B cell (primary cell): ENCODE measurements around the gene RPL41. TPM values are rescaled to one million over a fixed set of nuclear protein-coding genes. Genes with fewer than 3 reads are reported as not detected.

Experiments used
- ATAC-seq: fragments of 200-7000 bp; cut with Tn5 transposase; one replicate; pipeline ENCODE4 v1.10.0; 2021; ENCODE audit warnings: low read depth, mild to moderate bottlenecking, moderate number of reproducible peaks, moderate library complexity
- CTCF ChIA-PET: fragments of 350-600 bp; sonication (Branson Sonifier 250); formaldehyde crosslinking; loops from one replicate; lab custom pipeline; 2021; ENCODE audit warnings: antibody characterized with exemption, inconsistent platforms; lab: Charles Lee
- POLR2A ChIA-PET: fragments of 350-600 bp; sonication (Branson Sonifier 250); formaldehyde crosslinking; loops from one replicate; lab custom pipeline; 2021; ENCODE audit warnings: antibody characterized with exemption; lab: Charles Lee
- DNase-seq: peaks from one replicate; pipeline ENCODE4 v3.0.0; 2013
- H2AFZ ChIP-seq: 2 replicates; pipeline ENCODE4 v1.6.1; 2012; ENCODE audit warnings: mild to moderate bottlenecking, low read depth, low read length; ENCODE audit not compliant: insufficient read depth, poor library complexity, severe bottlenecking
- H3K27ac ChIP-seq, 2 donors: 1 replicate in 1 of 2; 2 replicates in 1 of 2; pipeline ENCODE4 v1.5.1; 2012 to 2013; ENCODE audit warnings: low read length in 2 of 2, mild to moderate bottlenecking in 2 of 2, moderate library complexity in 1 of 2
- H3K27me3 ChIP-seq, 4 experiments: fragments of 200-600 bp in 1 of 4; sonication (generic) in 1 of 4; replicated peaks in 1 of 4; 1 replicate in 2 of 4; 2 replicates in 2 of 4; pipeline versions ENCODE4 v1.6.1 to v1.7.0; 2013 to 2016; ENCODE audit warnings: low read length in 3 of 4, mild to moderate bottlenecking in 2 of 4, mixed read lengths in 1 of 4, moderate library complexity in 1 of 4; ENCODE audit not compliant: insufficient read depth in 4 of 4, control insufficient read depth in 3 of 4; ENCODE audit errors: control extremely low read depth in 1 of 4
- H3K36me3 ChIP-seq, 2 experiments: replicated peaks in 1 of 2; 1 replicate in 1 of 2; 2 replicates in 1 of 2; pipeline versions ENCODE4 v1.6.1 to v1.7.1; 2013; ENCODE audit warnings: low read length in 1 of 2; ENCODE audit not compliant: insufficient read depth in 2 of 2, control insufficient read depth in 1 of 2; ENCODE audit errors: control extremely low read depth in 1 of 2, extremely low read depth in 1 of 2
- H3K4me1 ChIP-seq, 2 donors: fragments of 200-600 bp in 1 of 2; sonication (generic) in 1 of 2; 1 replicate in 1 of 2; 2 replicates in 1 of 2; pipeline versions ENCODE4 v1.5.1 to v1.6.1; 2013 to 2017; ENCODE audit warnings: low read length in 2 of 2; ENCODE audit not compliant: control insufficient read depth in 2 of 2, insufficient read depth in 2 of 2
- H3K4me2 ChIP-seq: replicated peaks from 2 replicates; pipeline ENCODE3; 2012; ENCODE audit warnings: mild to moderate bottlenecking, low read depth, low read length; ENCODE audit not compliant: poor library complexity, severe bottlenecking
- H3K4me3 ChIP-seq, 5 experiments: fragments of 200-600 bp in 1 of 5; sonication (generic) in 1 of 5; 1 replicate in 3 of 5; 2 replicates in 2 of 5; pipeline versions ENCODE4 v1.5.1 to v1.7.0; 2011 to 2016; ENCODE audit warnings: low read length in 4 of 5, mild to moderate bottlenecking in 4 of 5, low read depth in 2 of 5, control low read depth in 1 of 5, moderate library complexity in 1 of 5; ENCODE audit not compliant: insufficient read depth in 1 of 5; ENCODE audit errors: control extremely low read depth in 1 of 5, extremely low read depth in 1 of 5
- H3K79me2 ChIP-seq: fragments of 200-600 bp; sonication (generic); one replicate; pipeline ENCODE4 v1.6.0; 2016; ENCODE audit warnings: low read length; ENCODE audit not compliant: control insufficient read depth, insufficient read depth
- H3K9ac ChIP-seq: fragments of 200-600 bp; sonication (generic); 2 replicates; pipeline ENCODE4 v1.6.1; 2017; ENCODE audit warnings: mild to moderate bottlenecking, low read length, moderate library complexity
- H3K9me3 ChIP-seq, 3 donors: one replicate each; pipeline versions ENCODE4 v1.6.1 to v1.7.1; 2013; ENCODE audit warnings: low read length in 2 of 3; ENCODE audit not compliant: control insufficient read depth in 2 of 3, insufficient read depth in 1 of 3; ENCODE audit errors: control extremely low read depth in 1 of 3
- H4K20me1 ChIP-seq: 2 replicates; pipeline ENCODE4 v1.6.0; 2012; ENCODE audit warnings: mild to moderate bottlenecking, low read length; ENCODE audit not compliant: insufficient read depth, control insufficient read depth, poor library complexity, severe bottlenecking
- H3K27ac Mint-ChIP-seq: one replicate; pipeline ENCODE4 v1.8.0; 2021; ENCODE audit warnings: mixed read lengths
- H3K27me3 Mint-ChIP-seq: one replicate; pipeline ENCODE4 v1.8.0; 2021; ENCODE audit warnings: mixed read lengths
- H3K4me1 Mint-ChIP-seq: one replicate; pipeline ENCODE4 v1.8.0; 2021; ENCODE audit warnings: mixed read lengths
- H3K4me3 Mint-ChIP-seq: one replicate; pipeline ENCODE4 v1.8.0; 2021; ENCODE audit warnings: mixed read lengths
- H3K9me3 Mint-ChIP-seq: one replicate; pipeline ENCODE4 v1.8.0; 2022; ENCODE audit warnings: mixed read lengths; ENCODE audit not compliant: insufficient read depth
- CTCF ChIP-seq: fragments of 200-600 bp; IDR thresholded peaks from one replicate; pipeline ENCODE4 v1.8.0; 2022; ENCODE audit warnings: antibody characterized with exemption, mild to moderate bottlenecking
- EZH2 ChIP-seq: IDR thresholded peaks from 2 replicates; pipeline ENCODE4 v1.6.1; 2012; ENCODE audit warnings: borderline replicate concordance, low read depth, mild to moderate bottlenecking, moderate library complexity, low read length; ENCODE audit not compliant: insufficient read depth, poor library complexity, severe bottlenecking
- WGBS: methylation state at CpG from one replicate; pipeline ENCODE4 v1.1.5; 2013; ENCODE audit warnings: missing lambda C conversion rate; ENCODE audit not compliant: insufficient coverage; 5-methylcytosine and 5-hydroxymethylcytosine counted together
- intact Hi-C: fragments of 100-400 bp; cut with micrococcal nuclease; formaldehyde crosslinking; loops from one replicate; pipeline ENCODE4 v1.10.0; 2022
- polyA plus RNA-seq: library from polyadenylated mRNA; depleted of rRNA; stranded (reverse); fragments of >200 nt; gene quantifications from 2 replicates; pipeline ENCODE4 v1.2.3, GENCODE V29; 2012
- total RNA-seq, 2 donors: library from RNA; stranded (reverse); fragments of 120-200 nt in 1 of 2; gene quantifications; 1 replicate in 1 of 2; 2 replicates in 1 of 2; pipeline versions ENCODE4 v1.2.3 to v1.2.4, GENCODE V29; 2013 to 2022

Gene RPL41
- total and polyA plus RNA-seq, 2 donors (not counting 1 experiment from before 2014, with no cell fraction given) = 4,738 to 10,371 TPM

DNA sequence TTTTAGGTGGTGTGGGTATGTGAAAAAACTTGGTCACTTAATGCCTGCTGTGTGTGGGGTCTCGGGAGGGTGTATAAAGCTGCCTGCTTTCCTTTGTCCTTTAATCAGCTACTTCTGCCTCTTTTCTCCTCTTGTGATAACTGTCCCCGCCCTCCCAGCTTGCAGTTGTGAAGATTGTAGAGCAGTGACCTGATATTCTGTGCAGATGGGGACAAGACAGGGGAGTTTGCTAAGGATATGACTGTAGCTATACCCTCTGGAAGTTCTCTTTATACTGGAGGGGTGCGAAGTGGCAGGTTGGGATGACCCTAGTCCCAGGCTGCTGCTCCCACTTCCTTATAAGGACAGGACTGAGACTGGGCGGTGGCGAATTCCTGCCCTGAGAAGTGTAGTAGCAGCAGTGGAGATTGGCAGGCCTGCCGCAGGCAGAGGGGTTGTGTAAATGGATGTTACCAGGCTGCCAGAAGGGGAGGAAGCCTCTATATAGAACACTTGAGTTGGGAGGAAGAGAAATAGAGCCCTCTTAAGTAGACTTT lies 42.6 kb downstream of the RPL41 start:
- TF ChIP-seq EZH2 (no peak), CTCF (no peak)

More for the DNA sequence above, 42.6 kb downstream of the RPL41 start:
- Histone ChIP-seq H3K79me2 (peaks cover 64% of the 10 kb centered on the region), H3K4me2 (peak overlapping the region; percentile 83), H2AFZ (peak overlapping the region; percentile 64), H3K9me3 (no peaks in the 10 kb centered on the region), H4K20me1 (peaks cover 14% of the 10 kb centered on the region), H3K4me1 (peaks cover 20 to 38% of the 10 kb centered on the region in 2 donors), H3K27me3 (no peaks in the 10 kb centered on the region), H3K9ac (peak overlapping the region; percentile 89), H3K4me3 (peak overlapping the region; percentile 80 to 97 (median 94)), H3K36me3 (peaks cover 2 to 46% of the 10 kb centered on the region in 2 experiments), H3K27ac (peak overlapping the region; percentile 88 to 97)
- Mint-ChIP-seq H3K4me1 (peaks cover 42% of the 10 kb centered on the region), H3K9me3 (no peaks in the 10 kb centered on the region), H3K27me3 (no peaks in the 10 kb centered on the region), H3K4me3 (peak overlapping the region; percentile 96), H3K27ac (peak overlapping the region; percentile 97)
- POLR2A ChIA-PET = interaction anchor here (0.6 to 4.1 kb wide), 5 partner anchors 30 to 63 kb away, joined by 3 to 44 read pairs (median 4); partner anchors contain the start of genes ESYT1, RNF41 and SMARCC2
- 6% methylated on average over 2 of the region's 6 CpGs for WGBS
- CTCF ChIA-PET = interaction anchor here (0.5 to 3.4 kb wide), 10 partner anchors 29 to 1544 kb away, joined by 3 to 17 read pairs (median 4); partner anchors contain the start of genes ANKRD52, ESYT1, RNF41 and SMARCC2
- no peak for ATAC-seq
- intact Hi-C loops = loop anchor here (1.0 to 10.0 kb wide), 5 partner anchors 30 to 916 kb away; partner anchors contain the start of genes NEMP1, RNF41, RPL41 and SMARCC2
- DNase-seq = peak; percentile 44
